HTR-8/SVneo (cell line): Measurements from ENCODE around the gene ESYT2.
A peak's percentile ranks its signal among the peaks of the same experiment; 100 is the strongest.

Source experiments
- DNase-seq: peaks from one replicate; pipeline ENCODE4 v3.0.0; 2011; ENCODE audit warnings: low spot score, mixed read lengths; ENCODE audit not compliant: insufficient read length
- FAIRE-seq: peaks from 2 replicates; lab custom pipeline; 2011; peaks lifted over from hg19 to GRCh38; lab: Jason Lieb, UNC

The ESYT2 gene

DNA sequence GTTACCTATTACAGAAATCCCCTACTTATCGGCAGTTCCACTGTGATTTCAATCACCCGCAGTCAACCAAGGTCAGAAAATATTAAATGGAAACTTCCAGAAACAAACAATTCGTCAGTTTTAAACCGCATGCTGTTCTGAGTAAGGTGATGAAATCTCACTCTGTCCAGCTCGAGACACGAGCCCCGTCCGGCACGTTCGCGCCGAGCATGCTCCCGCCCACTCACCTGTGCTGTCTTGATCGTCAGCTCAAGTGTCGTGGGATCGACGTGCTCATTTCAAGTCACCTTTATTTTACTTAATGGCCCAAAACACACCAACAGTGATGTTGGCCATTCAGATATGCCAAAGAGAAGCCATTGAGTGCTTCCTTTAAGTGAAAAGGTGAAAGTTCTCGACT, 21.2 kb downstream of the ESYT2 start:
- FAIRE-seq (no peak), DNase-seq (no peak)

DNA sequence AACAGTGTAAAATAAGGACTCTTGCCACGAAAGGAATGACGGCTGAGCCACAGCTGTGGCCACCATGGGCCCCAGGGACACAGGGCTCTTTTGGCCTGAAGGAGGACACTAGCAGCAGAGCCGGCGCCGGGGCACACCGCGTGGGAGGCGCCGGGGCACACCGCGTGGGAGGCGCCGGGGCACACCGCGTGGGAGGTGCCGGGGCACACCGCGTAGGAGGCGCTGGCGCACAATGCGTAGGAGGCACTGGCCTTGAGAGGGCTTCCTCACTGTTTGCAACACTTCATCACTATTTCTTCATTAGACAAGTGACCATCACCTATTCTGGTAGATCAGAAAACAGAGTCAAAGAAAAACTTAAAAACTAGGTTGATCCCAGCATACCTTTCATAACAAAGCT, 23.4 kb downstream of the ESYT2 start:
- FAIRE-seq: no peak
- no peak for DNase-seq

DNA sequence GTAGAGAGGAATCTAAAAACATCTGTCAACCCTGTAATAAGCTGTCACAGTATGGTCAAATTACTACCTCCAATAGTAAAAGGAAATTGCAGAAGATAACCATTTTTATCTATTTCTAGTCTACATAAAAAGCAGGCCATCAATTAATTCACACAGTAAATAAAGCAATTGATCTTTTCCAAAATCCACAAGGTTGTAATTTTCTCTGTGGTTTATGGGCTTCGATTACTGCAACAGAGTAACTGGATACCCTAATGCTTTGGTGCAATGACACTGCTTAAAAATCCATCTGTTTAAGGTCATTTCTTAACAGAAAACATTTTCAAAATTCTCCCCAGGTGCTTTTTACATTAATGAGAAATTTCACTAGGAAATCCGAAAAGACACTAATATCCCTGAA, 23.9 kb downstream of the ESYT2 start:
- no peak for DNase-seq
- FAIRE-seq: no peak

DNA sequence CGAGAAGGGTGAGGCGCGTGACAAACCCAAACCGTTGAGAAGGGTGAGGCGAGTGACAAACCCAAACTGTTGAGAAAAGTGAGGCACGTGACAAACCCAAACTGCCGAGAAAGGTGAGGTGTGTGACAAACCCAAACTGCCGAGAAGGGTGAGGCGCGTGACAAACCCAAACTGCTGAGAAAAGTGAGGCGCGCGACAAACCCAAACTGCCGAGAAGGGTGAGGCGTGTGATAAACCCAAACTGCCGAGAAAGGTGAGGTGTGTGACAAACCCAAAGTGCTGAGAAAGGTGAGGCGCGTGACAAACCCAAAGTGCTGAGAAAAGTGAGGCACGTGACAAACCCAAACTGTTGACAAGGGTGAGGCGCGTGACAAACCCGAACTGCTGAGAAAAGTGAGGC, 25.0 kb downstream of the ESYT2 start:
- DNase-seq: no peak

DNA sequence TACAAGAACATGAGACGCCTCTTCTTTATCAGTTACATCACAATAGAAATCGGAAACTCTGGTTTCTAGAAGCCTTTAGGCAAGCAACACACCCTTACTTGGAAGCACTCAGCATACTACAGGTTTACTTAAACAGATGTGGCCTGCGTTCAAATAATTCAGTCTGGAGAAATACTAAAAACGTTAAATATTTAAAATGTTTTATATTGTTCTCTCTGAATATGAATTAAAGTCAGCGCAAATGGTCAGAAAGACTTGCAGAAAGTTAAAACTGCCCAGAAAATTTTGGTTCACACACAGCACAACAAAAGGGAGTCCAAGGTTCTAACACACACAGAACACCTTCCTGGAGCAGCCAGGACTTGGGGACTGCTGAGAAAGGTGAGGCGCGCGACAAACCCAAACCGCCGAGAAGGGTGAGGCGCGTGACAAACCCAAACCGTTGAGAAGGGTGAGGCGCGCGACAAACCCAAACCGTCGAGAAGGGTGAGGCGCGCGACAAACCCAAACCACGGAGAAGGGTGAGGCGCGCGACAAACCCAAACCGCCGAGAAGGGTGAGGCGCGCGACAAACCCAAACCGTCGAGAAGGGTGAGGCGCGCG, 25.8 kb downstream of the ESYT2 start:
- FAIRE-seq (no peak), DNase-seq (no peak)

More for the DNA sequence above, 25.0 kb downstream of the ESYT2 start:
- FAIRE-seq: no peak

DNA sequence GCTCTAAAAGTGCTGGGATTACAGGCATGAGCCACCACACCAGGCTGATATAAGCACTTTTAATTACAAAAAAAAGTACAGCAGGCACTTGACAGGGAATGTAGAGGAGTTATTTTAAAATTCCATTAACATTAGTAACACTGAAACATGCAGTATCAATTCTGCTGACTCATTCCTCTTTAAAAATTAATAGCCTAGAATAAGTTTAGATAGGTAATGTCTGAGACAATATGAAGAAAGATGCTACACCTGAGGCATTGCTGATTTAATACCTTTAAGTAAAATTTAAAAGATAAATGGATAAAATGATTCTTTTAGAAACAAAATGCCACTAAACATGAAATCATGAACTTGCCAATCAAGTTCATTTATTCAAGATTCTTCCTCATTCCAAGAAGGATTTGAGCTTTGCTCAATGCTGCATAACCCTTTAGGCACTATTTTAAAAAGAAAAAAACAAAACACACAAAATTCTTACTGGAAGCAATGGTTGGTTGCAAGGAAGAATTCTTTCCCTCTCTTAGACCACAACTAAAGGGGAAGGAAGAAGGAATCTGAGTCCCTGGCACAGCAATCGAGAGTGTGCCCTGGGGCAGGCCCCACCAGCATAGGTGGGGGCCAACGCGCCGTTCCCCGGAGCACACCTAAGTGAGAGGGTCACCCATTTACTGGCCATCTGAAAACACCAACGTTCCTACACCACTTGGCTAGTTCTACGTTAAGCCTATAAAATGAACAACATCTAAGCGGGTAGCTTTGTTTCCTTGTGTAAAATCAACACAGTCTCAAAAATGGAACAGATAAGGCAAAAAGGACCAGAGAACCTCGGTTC, 26.6 kb downstream of the ESYT2 start:
- FAIRE-seq (no peak), DNase-seq (peak; percentile 40)

DNA sequence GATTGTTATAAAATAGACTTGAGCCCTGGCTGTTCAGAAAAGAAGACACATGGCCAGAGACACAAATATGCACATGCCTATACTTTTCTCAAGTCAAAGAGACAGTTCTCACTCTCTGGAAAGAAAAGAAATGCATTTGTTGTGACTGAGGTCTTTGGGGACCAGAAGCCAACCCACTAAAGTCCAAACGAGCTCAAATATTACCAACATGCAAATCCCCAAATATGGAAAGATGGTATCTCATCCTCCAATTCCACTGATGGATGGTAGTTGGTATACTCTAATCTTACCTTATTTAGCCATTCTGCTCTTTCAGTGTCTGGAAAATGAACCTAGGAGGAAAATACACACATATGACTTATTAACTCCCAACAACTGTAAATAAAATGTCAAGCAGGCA, 30.6 kb downstream of the ESYT2 start:
- FAIRE-seq (no peak), DNase-seq (no peak)

DNA sequence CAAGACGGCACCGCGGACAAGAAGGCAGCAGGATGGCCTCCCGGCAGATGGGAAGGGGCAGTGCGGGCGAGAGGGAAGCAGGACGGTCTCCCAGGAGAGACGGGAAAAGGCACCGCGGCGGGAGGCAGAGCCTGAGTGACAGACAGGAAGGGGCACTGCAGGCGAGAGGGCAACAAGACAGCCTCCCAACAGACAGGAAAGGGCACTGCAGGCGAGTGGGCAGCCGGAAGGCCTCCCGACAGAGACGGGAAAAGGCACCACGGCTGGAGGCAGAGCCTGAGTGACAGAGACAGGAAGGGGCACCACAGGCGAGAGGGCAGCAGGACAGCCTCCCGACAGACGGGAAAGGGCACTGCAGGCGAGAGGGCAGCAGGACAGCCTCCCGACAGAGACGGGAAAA, 32.6 kb downstream of the ESYT2 start:
- no peak for DNase-seq
- FAIRE-seq: no peak

DNA sequence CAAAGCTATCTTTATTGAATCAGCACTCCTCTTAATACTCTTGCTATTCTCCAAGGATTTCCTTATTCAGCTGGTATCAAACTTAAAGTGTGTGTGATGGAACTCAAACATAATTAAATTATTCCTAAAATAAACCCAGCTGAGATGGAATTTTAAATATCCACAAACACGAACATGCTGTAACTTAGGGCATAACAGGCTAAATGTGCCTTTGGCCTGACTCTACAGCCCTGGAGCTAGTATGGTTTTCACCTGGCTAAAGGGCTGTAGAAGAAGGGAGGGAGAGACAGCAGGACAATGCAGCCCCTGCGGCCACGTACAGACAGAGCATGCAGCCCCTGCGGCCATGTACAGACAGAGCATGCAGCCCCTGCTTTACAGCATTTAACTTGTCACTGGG, 34.0 kb downstream of the ESYT2 start:
- FAIRE-seq: no peak

DNA sequence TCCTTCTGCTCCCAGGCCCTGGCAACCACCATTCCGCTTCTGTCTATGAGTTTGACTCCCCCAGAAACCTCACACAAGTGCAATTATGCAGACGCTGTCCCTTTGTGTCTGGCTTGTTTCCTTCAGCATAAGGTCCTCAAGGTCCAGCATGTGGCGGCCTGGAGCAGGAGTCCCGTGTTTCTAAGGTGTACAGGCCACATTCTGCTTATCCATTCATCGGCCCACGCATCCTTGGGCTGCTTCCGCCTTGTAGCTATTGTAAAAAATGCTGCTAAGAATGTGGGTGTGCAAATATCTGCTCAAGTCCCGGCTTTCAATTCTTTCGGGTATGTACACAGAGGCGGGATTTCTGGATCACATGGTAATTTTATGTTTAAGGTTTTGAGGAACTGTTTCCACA, 38.2 kb downstream of the ESYT2 start:
- DNase-seq: no peak
- no peak for FAIRE-seq

More for the DNA sequence above, 34.0 kb downstream of the ESYT2 start:
- DNase-seq: no peak

DNA sequence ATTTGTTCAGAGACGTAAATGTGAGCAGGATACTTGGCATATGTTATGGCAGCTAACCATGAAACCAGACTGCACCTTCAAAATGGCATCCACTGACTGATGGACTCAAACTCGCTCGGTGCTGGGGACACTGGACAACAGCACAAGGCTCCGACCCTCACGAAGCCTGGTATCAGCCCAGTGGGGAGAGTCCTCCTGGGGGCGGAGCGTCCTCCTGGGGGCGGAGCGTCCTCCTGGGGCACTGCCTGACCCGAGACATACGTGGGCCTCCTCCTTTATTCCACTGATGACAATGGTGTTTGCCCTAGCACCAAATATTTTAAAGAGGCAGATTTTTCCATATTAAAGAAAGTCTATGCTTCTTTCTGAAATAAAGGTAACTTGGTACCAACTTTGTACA, 39.5 kb downstream of the ESYT2 start:
- no peak for DNase-seq
- FAIRE-seq: no peak

DNA sequence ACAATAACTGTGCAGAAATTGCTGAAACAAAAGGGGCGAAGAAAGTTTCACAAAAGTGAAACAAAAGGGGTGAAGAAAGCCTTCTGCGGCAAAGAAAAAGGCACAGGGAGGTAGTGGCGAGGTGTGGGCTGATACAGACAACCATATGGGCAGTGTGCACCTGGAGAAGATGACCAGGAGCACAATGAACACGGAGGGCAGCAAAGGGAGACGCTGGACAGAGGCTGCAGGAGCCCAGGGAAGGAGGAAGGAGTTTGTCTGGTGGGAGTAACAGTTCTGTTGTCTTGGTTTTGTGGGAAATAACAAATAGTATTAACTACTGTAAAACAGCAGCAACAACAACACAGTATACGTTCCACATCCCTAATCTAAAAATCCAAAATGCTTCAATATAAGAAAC, 42.4 kb downstream of the ESYT2 start:
- DNase-seq: no peak
- FAIRE-seq: no peak

DNA sequence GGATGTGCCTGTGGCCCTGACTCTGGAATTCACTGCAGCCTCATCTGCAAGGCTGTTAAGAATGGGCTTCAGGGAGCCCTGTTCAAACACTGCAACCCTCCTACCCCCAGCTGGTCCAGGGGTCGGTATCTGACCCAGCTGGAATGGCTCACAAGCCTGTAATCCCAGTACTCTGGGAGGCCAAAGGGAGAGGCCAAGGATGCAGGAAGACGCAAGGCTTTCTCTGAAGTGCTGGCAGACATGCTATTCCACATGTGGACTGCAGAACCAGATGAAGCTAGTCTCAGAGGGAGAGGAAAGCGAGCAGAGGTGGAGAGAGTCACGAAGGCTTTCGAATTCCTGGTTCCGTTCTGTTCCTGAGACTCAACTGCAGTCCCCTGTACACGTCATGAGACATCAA, 45.0 kb downstream of the ESYT2 start:
- DNase-seq: no peak
- FAIRE-seq: no peak

DNA sequence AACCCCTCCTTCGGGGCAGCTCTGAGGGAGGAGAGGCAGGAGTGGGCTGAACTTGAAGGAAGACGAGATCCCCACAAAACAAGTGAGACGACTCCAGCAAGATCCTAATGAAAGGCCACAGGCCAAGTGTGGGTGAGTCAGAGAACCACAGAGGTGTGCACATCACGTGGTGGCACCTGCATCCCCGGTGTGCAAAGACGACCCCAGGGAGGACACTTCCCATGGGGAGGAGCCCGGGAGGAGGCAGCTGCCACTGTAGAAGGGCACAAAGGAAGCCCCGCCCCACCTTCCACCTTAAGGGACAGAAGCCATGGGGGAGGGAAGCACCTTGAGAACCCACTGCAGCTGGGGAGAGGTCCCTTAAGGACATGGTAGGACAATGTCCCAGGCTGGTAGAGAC, 45.7 kb downstream of the ESYT2 start:
- DNase-seq: no peak
- FAIRE-seq: no peak

DNA sequence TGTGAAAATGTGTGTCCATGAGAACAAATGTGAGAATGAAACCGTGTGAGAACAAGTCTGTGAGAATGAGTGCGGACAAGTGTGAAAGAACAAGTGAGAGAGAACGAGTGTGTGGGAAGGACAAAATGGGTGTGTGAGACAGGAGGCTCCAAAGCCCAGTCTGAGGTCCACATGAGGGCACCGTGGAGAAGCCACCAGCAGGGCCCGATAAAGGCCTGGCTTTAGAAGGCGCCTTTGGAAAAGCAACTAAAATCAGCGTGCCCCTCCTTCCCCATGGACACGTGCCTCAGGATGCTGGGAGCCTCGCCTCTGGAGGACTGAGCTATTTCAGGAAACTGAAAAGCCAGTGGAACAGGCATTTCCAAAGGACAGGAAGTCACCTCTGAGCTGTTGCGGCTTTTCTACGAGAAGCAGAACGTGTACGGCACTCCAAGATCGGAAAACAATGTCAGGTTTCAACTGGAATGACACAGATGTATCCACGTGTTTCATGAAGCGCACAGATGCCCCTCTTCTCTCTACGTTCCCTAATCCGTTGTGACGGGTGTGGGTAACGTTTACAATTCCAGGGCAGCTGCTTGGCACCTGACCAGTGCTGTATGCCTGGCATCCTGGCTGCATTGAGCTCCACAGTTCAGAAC, 46.4 kb downstream of the ESYT2 start:
- FAIRE-seq (no peak), DNase-seq (no peak)

DNA sequence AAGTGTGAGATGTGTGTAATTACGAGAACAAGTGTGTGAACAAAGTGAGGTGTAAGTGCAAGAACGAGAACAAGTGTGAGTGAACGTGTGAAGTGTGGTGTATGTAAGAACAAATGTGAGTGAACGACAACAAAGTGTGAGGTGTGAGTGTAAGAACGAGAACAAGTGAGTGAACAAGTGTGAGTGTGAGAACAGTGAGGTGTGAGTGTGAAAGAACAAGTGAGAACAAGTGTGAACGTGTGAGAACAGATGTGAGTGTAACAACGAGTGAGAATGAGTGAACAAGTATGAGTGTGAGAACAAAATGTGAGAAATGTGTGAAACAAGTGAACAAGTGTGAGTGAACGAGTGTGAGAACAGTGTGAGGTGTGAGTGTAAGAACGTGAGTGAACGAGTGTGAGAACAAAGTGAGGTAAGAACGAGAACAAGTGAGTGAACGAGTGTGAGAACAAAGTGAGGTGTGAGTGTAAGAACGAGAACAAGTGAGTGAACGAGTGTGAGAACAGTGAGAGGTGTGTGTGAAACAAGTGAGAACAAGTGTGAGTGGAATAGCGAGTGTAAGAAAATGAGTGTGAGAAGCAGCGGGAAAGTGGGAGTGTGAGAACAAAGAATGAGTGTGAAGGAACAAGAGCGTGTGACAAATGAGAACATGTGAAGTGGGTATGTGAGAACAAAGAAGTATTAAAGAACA, 47.2 kb downstream of the ESYT2 start:
- FAIRE-seq (no peak), DNase-seq (no peak)

DNA sequence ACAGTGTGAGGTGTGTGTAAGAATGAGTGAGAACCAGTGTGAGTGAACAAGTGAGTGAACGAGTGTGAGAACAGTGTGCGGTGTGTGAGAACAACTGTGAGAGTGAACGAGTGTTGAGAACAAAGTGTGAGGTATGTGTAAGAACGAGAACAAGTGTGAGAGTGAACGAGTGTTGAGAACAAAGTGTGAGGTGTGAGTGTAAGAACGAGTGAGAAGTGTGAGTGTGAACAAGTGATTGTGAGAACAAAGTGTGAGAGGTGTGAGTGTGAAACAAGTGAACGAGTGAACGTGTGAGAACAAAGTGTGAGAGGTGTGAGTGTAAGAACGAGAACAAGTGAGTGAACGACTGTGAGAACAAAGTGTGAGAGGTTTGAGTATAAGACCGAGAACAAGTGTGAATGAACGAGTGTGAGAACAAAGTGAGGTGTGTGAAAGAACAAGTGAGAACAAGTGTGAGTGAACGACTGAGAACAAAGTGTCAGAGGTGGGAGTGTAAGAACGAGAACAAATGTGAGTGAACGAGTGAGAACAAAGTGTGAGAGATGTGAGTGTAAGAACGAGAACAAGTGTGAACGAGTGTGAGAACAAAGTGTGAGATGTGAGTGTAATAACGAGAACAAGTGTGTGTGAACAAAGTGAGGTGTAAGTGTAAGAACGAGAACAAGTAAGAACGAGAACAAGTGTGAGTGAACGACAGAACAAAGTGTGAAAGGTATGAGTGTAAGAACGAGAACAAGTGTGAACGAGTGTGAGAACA, 47.9 kb downstream of the ESYT2 start:
- no peak for DNase-seq
- peak; percentile 51 for FAIRE-seq

DNA sequence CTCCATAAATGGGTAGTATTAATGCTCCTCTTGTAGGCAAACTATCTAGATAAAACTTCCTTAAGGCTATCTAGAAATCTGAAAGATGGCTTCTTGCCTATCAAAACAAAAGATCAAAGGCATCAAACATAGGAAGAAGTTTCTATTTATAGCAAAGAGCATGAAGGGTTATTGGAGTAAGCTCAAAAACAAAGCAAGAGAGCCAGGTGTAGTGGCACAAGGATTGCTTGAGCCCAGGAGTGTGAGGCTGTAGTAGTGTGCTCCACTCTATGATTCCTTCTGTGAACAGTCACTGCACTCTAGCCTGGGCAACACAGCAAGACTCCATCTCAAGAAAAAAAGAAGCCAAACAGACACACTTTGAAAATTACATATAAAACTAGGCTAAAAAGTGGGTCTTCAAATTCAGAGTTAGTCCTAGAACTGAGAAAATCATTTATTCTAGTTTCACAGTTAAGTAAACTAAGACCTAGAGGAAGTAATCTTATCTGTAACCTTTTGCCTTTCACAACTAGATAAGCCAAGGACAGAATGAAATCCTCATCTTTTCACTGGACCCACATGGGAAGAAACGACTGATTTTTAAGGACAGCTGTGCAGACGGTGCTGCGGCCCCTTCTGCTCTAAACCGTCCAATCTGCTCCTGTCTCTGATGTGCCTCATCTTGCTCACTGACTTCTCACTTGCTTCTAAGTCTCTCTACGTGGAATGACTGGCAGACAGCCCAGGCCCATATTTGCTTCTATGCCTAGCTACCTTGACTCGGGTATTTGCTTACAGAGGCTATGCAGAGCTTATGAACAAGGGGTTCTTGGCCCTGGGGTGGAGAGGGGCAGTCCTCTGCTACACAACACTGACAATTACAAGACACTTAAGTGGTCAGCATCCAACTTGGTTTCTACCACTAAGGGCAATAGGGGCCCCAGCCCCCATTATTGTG, 50.0 kb downstream of the ESYT2 start:
- no peak for FAIRE-seq
- DNase-seq: no peak

DNA sequence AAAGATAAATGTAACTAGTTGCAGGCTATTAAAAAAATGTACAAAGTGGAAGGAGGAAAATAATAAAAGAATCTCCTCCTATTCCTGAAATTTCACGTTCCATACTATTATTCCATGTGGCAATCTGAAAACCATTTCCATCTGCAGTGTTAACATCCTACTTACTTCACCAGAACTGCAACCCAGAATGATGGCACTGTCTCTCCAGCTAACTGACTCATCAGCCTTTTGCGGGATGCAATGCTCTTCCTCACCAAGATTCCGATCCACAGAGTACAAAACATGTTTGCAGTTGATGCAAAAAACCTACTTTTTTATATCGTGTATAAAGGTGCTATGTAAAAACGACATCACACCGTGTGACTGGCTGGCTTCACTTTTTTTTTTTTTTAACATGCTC, 50.8 kb downstream of the ESYT2 start:
- no peak for FAIRE-seq
- DNase-seq: no peak
